H1 (cell line): ENCODE data around the gene DES. TPM values are rescaled to one million over a fixed set of nuclear protein-coding genes. Genes with fewer than 3 reads are reported as not detected.

Experiments
- CTCF ChIP-seq, 3 experiments: IDR thresholded peaks; 1 replicate in 2 of 3; 2 replicates in 1 of 3; pipeline versions ENCODE4 v1.5.1 to v1.6.1; 2011; ENCODE audit warnings: low read length in 3 of 3, mild to moderate bottlenecking in 3 of 3, inconsistent platforms in 2 of 3, low read depth in 1 of 3, moderate library complexity in 1 of 3; ENCODE audit not compliant: insufficient read depth in 1 of 3; ENCODE audit errors: control extremely low read depth in 1 of 3
- TEAD4 ChIP-seq: IDR thresholded peaks from 2 replicates; pipeline ENCODE4 v1.6.1; 2012; ENCODE audit warnings: low read depth, low read length, inconsistent platforms, mixed read lengths
- polyA plus RNA-seq, 7 experiments: library from polyadenylated mRNA; depleted of rRNA in 3 of 7; stranded (reverse) in 5 of 7; unstranded in 2 of 7; fragments of >200 nt in 5 of 7; fragments of 200-250 nt in 2 of 7; gene quantifications; 1 replicate in 5 of 7; 2 replicates in 1 of 7; 4 replicates in 1 of 7; pipeline versions ENCODE4 v1.2.1 to v1.2.3, GENCODE V29; 2011 to 2013; ENCODE audit warnings: missing spikeins in 2 of 7, mixed read lengths in 2 of 7
- total RNA-seq: library from RNA; stranded (reverse); fragmentation: NEBNext Ultra II Directional; extraction: Animal tissue kit (Norgen Biotek cat#: 25700); gene quantifications from 2 replicates; pipeline ENCODE4 v1.2.1, GENCODE V29; 2021

The DES gene
- total and polyA plus RNA-seq, 2 of the 8 experiments (the other 6 are each of a cell fraction or from before 2014, with no cell fraction given): 1.8 to 4.3 TPM

- TF ChIP-seq CTCF (IDR thresholded peaks at IDR 0.05; ENCODE audit: control extremely low read depth in 1 of 3, insufficient read depth in 1 of 3, low read depth in 1 of 3, low read length in 3 of 3) (no peak), TEAD4 (no peak)
Observed at GRCh38 chr2:219446101-219446504, 27.9 kb downstream of the DES start (continued).
